Measurements from ENCODE around the gene CNOT4.

CNOT4 gene

DNA sequence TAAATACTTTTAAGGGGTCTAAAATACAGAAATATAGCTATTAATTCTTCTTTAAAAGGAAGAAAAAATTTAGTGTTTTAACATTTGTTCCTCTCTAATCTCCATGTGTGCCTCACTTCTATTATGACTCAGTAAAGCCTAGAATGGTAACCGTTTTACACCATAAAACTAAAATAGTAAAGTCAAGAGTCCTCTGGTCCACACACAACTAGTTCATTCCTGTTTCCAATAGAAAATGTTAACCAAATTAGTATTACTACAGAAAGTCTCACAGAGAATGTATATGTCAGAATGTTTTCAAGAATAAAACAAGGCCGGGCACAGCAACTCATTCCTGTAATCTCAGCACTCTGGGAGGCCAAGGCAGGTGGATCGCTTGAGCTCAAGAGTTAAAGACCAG is 55.8 kb downstream of the CNOT4 start:
- H3K14ac ChIP-seq (ENCODE audit: low read length): no peak overlapping the region
- H2BK120ac ChIP-seq (ENCODE audit: low read depth, low read length): no peak overlapping the region
- H2AK5ac ChIP-seq (ENCODE audit: low read depth, low read length): no peak overlapping the region
- no peak overlapping the region for H3K27ac ChIP-seq (replicated peaks; ENCODE audit: low read length)
- DNase-seq (ENCODE audit: low spot score): no peak
- WGBS, 2 donors (ENCODE audit: extremely low coverage in 2 of 2, insufficient read length in 2 of 2, insufficient replicate concordance in 1 of 2): no CpG with 5 or more reads among the region's 3 CpGs
- H3K23ac ChIP-seq (ENCODE audit: low read depth, low read length, poor library complexity): no peak overlapping the region
- no peak overlapping the region for H2BK5ac ChIP-seq (ENCODE audit: low read length)
- H3K79me1 ChIP-seq (ENCODE audit: low read depth, low read length): peaks cover under 1% of the 10 kb centered on the region
- H2AFZ ChIP-seq (ENCODE audit: low read length): no peak overlapping the region
- no peaks in the 10 kb centered on the region for H3K36me3 ChIP-seq (replicated peaks in 1 of 2; ENCODE audit: control insufficient read depth in 2 of 2, insufficient read depth in 2 of 2, low read length in 2 of 2)
- H3K9ac ChIP-seq (ENCODE audit: low read depth, low read length, poor library complexity): no peak overlapping the region
- no peak overlapping the region for H3K18ac ChIP-seq (ENCODE audit: low read length)
- no peak overlapping the region for H2BK12ac ChIP-seq (ENCODE audit: low read length)
- no peak overlapping the region for H3K4me2 ChIP-seq (ENCODE audit: insufficient read depth, low read length, poor library complexity, severe bottlenecking)
- no peaks in the 10 kb centered on the region for H3K9me3 ChIP-seq (replicated peaks in 1 of 2; ENCODE audit: control insufficient read depth in 2 of 2, insufficient read depth in 1 of 2, low read depth in 1 of 2, low read length in 2 of 2)
- H3K4ac ChIP-seq (ENCODE audit: low read length): no peak overlapping the region
- H4K8ac ChIP-seq (ENCODE audit: low read depth, low read length): no peak overlapping the region
- H4K91ac ChIP-seq (ENCODE audit: low read depth, low read length, poor library complexity): no peak overlapping the region
- H3K27me3 ChIP-seq (ENCODE audit: control insufficient read depth in 3 of 3, insufficient read depth in 3 of 3, low read depth in 1 of 3, low read length in 3 of 3): no peaks in the 10 kb centered on the region
- no peak overlapping the region for H2BK15ac ChIP-seq (ENCODE audit: low read length)
- no peaks in the 10 kb centered on the region for H3K4me1 ChIP-seq (ENCODE audit: control insufficient read depth in 2 of 2, insufficient read depth in 1 of 2, low read depth in 1 of 2, low read length in 2 of 2)
- no peak overlapping the region for H3K4me3 ChIP-seq (ENCODE audit: low read length in 2 of 2)

GRCh38 chr7:135449436-135449835 is 60.5 kb downstream of the CNOT4 start:
- Histone ChIP-seq H3K79me1 (ENCODE audit: low read depth, low read length) (peaks cover 1% of the 10 kb centered on the region), H3K14ac (ENCODE audit: low read length) (no peak overlapping the region), H3K27me3 (ENCODE audit: control insufficient read depth in 3 of 3, insufficient read depth in 3 of 3, low read depth in 1 of 3, low read length in 3 of 3) (no peaks in the 10 kb centered on the region), H3K4ac (ENCODE audit: low read length) (no peak overlapping the region), H2AFZ (ENCODE audit: low read length) (no peak overlapping the region), H3K18ac (ENCODE audit: low read length) (no peak overlapping the region), H3K9ac (ENCODE audit: low read depth, low read length, poor library complexity) (no peak overlapping the region), H4K91ac (ENCODE audit: low read depth, low read length, poor library complexity) (no peak overlapping the region), H3K4me1 (ENCODE audit: control insufficient read depth in 2 of 2, insufficient read depth in 1 of 2, low read depth in 1 of 2, low read length in 2 of 2) (no peaks in the 10 kb centered on the region), H3K27ac (replicated peaks; ENCODE audit: low read length) (no peak overlapping the region), H3K23ac (ENCODE audit: low read depth, low read length, poor library complexity) (no peak overlapping the region), H2BK120ac (ENCODE audit: low read depth, low read length) (no peak overlapping the region), H3K36me3 (replicated peaks in 1 of 2; ENCODE audit: control insufficient read depth in 2 of 2, insufficient read depth in 2 of 2, low read length in 2 of 2) (peaks cover 0 to 1% of the 10 kb centered on the region in 2 donors), H2AK5ac (ENCODE audit: low read depth, low read length) (no peak overlapping the region), H4K8ac (ENCODE audit: low read depth, low read length) (no peak overlapping the region), H2BK15ac (ENCODE audit: low read length) (no peak overlapping the region), H2BK12ac (ENCODE audit: low read length) (no peak overlapping the region), H3K4me2 (ENCODE audit: insufficient read depth, low read length, poor library complexity, severe bottlenecking) (no peak overlapping the region), H2BK5ac (ENCODE audit: low read length) (no peak overlapping the region), H3K9me3 (replicated peaks in 1 of 2; ENCODE audit: control insufficient read depth in 2 of 2, insufficient read depth in 1 of 2, low read depth in 1 of 2, low read length in 2 of 2) (no peaks in the 10 kb centered on the region), H3K4me3 (ENCODE audit: low read length in 2 of 2) (no peak overlapping the region)
- DNase-seq (ENCODE audit: low spot score): no peak

GRCh38 chr7:135448753-135449152 is 61.1 kb downstream of the CNOT4 start:
- Histone ChIP-seq H3K79me1 (ENCODE audit: low read depth, low read length) (peaks cover 1% of the 10 kb centered on the region), H2AFZ (ENCODE audit: low read length) (no peak overlapping the region), H3K4me3 (ENCODE audit: low read length in 2 of 2) (no peak overlapping the region), H2BK12ac (ENCODE audit: low read length) (no peak overlapping the region), H3K4me2 (ENCODE audit: insufficient read depth, low read length, poor library complexity, severe bottlenecking) (no peak overlapping the region), H3K4me1 (ENCODE audit: control insufficient read depth in 2 of 2, insufficient read depth in 1 of 2, low read depth in 1 of 2, low read length in 2 of 2) (no peaks in the 10 kb centered on the region), H3K27me3 (ENCODE audit: control insufficient read depth in 3 of 3, insufficient read depth in 3 of 3, low read depth in 1 of 3, low read length in 3 of 3) (no peaks in the 10 kb centered on the region), H4K8ac (ENCODE audit: low read depth, low read length) (no peak overlapping the region), H4K91ac (ENCODE audit: low read depth, low read length, poor library complexity) (no peak overlapping the region), H3K14ac (ENCODE audit: low read length) (no peak overlapping the region), H3K36me3 (replicated peaks in 1 of 2; ENCODE audit: control insufficient read depth in 2 of 2, insufficient read depth in 2 of 2, low read length in 2 of 2) (peaks cover 0 to 7% of the 10 kb centered on the region in 2 donors), H3K9ac (ENCODE audit: low read depth, low read length, poor library complexity) (no peak overlapping the region), H2BK120ac (ENCODE audit: low read depth, low read length) (no peak overlapping the region), H3K18ac (ENCODE audit: low read length) (no peak overlapping the region), H3K4ac (ENCODE audit: low read length) (no peak overlapping the region), H3K23ac (ENCODE audit: low read depth, low read length, poor library complexity) (no peak overlapping the region), H2AK5ac (ENCODE audit: low read depth, low read length) (no peak overlapping the region), H2BK5ac (ENCODE audit: low read length) (no peak overlapping the region), H3K9me3 (replicated peaks in 1 of 2; ENCODE audit: control insufficient read depth in 2 of 2, insufficient read depth in 1 of 2, low read depth in 1 of 2, low read length in 2 of 2) (no peaks in the 10 kb centered on the region), H2BK15ac (ENCODE audit: low read length) (no peak overlapping the region), H3K27ac (replicated peaks; ENCODE audit: low read length) (no peak overlapping the region)
- DNase-seq (ENCODE audit: low spot score): no peak
- no CpG with 5 or more reads among the region's 1 CpG for WGBS, 2 donors (ENCODE audit: extremely low coverage in 2 of 2, insufficient read length in 2 of 2, insufficient replicate concordance in 1 of 2)

DNA sequence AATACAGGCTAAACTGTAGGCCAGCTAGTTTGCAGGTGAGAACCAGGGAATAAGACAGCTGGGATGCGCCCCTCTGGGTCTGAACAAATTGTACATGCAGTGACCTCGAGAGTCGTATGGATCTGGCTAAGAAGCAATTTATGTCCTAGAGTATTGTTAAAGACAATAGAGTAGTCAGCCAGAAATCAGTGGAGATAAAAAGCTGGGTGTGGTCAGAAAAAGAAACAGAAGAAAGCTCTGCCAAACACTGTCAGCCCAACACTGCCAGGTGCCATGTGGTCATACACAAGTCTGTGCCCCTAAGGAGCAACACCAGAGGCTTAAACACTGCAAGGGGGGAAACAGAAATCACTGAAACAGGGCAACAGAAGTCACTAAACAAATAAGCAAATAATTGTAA is 62.2 kb downstream of the CNOT4 start:
- WGBS, 2 donors (ENCODE audit: extremely low coverage in 2 of 2, insufficient read length in 2 of 2, insufficient replicate concordance in 1 of 2): no CpG with 5 or more reads among the region's 3 CpGs

More for the DNA sequence above, 62.2 kb downstream of the CNOT4 start:
- Histone ChIP-seq H3K9me3 (replicated peaks in 1 of 2; ENCODE audit: control insufficient read depth in 2 of 2, insufficient read depth in 1 of 2, low read depth in 1 of 2, low read length in 2 of 2) (no peaks in the 10 kb centered on the region), H3K14ac (ENCODE audit: low read length) (no peak overlapping the region), H2AK5ac (ENCODE audit: low read depth, low read length) (no peak overlapping the region), H2BK5ac (ENCODE audit: low read length) (no peak overlapping the region), H3K27me3 (ENCODE audit: control insufficient read depth in 3 of 3, insufficient read depth in 3 of 3, low read depth in 1 of 3, low read length in 3 of 3) (no peaks in the 10 kb centered on the region), H3K4me2 (ENCODE audit: insufficient read depth, low read length, poor library complexity, severe bottlenecking) (no peak overlapping the region), H4K8ac (ENCODE audit: low read depth, low read length) (no peak overlapping the region), H2BK120ac (ENCODE audit: low read depth, low read length) (no peak overlapping the region), H3K4me1 (ENCODE audit: control insufficient read depth in 2 of 2, insufficient read depth in 1 of 2, low read depth in 1 of 2, low read length in 2 of 2) (no peaks in the 10 kb centered on the region), H3K9ac (ENCODE audit: low read depth, low read length, poor library complexity) (no peak overlapping the region), H3K27ac (replicated peaks; ENCODE audit: low read length) (no peak overlapping the region), H2BK12ac (ENCODE audit: low read length) (no peak overlapping the region), H3K4ac (ENCODE audit: low read length) (no peak overlapping the region), H3K23ac (ENCODE audit: low read depth, low read length, poor library complexity) (no peak overlapping the region), H2BK15ac (ENCODE audit: low read length) (no peak overlapping the region), H3K18ac (ENCODE audit: low read length) (no peak overlapping the region), H3K79me1 (ENCODE audit: low read depth, low read length) (peaks cover 3% of the 10 kb centered on the region), H3K4me3 (ENCODE audit: low read length in 2 of 2) (no peak overlapping the region), H4K91ac (ENCODE audit: low read depth, low read length, poor library complexity) (no peak overlapping the region), H3K36me3 (replicated peaks in 1 of 2; ENCODE audit: control insufficient read depth in 2 of 2, insufficient read depth in 2 of 2, low read length in 2 of 2) (peaks cover 0 to 12% of the 10 kb centered on the region in 2 donors), H2AFZ (ENCODE audit: low read length) (no peak overlapping the region)
- DNase-seq (ENCODE audit: low spot score): no peak

All from neuronal stem cell (in vitro differentiated cells).